HCEC 1CT (cell line): Measurements from ENCODE around the gene RNASE12.
A peak's percentile ranks its signal among the peaks of the same experiment; 100 is the strongest.
"Not testable (repeated sequence)": the region's sequence is repeated elsewhere in the genome, so short reads cannot be mapped to it uniquely, and the experiment has no call there.

Experiments
- DNase-seq: peaks from one replicate; pipeline ENCODE4 v3.0.0-alpha.2; 2017

The RNASE12 gene

DNA sequence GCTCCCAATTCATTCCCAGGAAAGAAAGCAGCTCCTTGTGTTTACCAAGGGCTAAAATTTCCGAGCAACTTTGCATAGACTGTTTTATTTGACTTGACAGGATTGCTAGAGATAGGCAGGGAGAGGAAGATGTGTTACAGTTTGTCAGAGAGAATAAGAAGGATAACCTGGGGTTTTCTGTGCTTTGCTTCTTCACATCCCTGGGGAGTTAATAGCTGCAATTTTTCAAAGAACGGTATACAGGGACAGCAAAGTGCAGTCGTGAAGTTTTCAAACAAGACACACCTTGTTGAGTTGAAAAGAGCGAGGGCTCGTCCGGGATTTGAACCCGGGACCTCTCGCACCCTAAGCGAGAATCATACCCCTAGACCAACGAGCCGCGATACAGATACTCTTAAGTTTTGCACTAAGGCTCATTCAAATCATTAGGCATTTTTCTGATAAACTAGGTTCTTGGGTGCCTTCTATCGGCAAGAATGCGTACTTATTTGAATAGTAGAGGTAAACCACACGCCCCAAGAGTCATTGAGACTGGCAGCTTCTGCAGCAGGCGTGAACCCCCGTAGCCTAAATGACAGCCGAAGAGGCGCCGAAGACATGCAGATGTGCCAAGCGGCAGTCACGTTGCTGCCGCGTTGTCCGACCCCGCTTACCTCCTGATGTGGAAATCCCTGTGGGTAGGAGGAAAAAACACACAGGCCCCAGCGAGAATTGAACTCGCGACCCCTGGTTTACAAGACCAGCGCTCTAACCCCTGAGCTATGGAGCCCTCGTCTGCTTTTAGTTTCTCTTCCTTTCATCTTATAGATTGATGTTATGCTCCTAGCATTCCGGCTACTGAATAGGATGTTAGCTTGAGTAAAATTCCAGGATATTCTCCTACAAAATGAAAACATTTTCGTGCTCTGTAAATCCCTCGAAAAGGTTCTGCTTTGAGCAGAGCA is 22.2 kb upstream of the RNASE12 start:
- DNase-seq = peak; percentile 99

DNA sequence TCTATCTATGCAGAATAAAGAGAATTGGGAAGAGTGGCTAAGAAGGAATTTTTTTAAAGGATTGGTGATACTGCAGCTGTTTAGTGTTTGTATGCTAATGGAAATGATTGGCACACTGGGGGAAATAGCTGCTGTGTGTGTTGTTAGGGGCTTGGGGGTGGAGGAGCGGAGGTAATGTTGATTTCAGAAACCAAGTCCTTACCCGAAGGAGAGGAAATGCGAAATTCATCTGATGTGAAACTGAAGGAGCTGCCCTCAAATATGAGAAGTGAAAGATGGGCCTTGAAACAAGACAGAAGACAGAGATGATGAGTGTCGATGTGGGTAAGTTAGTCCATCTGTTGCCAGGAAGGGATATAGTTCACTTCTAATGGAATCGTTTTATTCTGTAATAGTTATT is 21.2 kb upstream of the RNASE12 start:
- no peak for DNase-seq

DNA sequence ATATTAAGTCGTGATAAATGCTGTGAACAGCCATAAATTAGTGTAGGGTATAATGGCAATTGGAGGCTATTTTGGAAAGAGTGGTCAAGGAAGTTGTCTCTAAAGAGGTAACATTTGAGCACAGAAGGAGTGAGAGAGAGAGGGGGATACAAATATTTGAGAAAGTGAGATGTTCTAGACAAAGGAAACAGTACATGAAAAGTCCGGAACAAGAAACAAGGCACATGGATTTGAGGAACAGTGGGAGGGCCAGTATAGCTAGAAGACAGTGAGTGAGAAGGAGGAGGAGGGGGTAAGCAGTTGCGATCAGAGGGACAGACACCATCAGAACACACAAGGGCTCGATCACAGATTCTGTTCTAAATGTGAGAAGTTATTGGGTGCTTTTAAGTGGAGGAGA is 20.1 kb upstream of the RNASE12 start:
- no peak for DNase-seq

DNA sequence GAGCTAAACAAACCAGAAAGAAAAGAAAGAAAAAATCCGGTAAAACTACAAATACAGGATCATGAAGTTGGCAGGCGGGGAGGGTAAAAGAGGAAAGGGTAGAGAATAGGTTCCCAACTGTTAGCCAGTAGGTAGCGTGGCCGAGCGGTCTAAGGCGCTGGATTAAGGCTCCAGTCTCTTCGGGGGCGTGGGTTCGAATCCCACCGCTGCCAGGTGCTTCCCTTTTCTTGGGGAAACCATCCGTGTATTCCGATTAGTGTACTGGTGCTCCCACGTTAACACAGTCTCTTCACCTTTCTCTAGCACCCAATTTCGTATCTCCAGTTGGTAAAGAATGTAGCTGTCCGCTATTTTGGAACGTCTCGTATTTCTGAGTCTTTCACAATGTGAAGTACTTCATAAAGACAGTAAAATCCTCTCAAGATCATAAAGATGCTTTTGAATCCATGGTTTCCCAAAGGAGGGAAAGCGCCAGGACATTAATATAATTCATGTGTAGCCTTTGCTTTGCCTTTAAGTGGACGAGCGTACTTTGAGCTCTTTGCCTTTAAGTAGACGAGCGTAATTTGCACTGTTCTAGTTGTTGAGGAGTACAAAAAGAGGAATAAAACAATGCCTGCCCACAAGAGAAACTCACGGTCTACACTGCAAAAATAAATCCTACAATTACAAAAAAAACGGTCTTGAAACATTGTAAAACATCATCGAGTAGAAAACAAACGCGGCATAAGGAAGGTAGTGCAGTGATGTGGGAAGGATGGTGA is 19.0 kb upstream of the RNASE12 start:
- DNase-seq = peak; percentile 80

DNA sequence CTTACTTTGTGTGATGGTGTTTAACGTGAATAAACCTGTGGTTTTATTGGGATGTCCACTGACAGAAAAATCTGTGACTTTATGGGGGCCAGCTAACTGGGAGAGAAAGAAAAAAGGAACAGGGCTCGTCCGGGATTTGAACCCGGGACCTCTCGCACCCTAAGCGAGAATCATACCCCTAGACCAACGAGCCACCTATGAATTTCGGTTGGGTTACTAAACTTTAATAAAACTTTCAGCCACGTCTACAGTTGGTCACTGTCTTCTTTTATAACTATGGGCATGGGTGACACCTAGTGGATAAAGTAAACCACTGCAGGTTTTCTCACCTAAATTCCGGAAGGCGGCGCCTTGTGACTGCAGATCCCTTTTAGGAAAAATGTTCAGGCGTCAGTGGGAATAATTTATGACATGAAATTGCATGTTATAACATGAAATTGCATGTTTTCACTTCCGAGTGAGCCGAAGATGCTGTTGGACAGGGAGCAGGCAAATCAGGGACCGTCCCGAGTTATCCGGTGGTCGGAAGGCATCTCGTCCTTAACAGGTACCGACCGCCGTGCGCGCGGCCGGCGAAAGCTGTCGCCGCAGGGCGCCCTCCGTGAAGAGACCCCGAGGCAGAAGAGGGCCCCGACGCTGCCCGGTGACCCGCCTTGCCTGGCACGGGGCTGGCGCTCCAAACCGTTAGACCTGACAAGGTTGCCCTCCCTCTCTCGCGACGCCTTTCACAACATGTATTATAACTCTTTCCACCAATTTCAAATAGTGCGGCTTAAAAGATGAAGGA is 18.2 kb upstream of the RNASE12 start:
- peak; percentile 84 for DNase-seq

DNA sequence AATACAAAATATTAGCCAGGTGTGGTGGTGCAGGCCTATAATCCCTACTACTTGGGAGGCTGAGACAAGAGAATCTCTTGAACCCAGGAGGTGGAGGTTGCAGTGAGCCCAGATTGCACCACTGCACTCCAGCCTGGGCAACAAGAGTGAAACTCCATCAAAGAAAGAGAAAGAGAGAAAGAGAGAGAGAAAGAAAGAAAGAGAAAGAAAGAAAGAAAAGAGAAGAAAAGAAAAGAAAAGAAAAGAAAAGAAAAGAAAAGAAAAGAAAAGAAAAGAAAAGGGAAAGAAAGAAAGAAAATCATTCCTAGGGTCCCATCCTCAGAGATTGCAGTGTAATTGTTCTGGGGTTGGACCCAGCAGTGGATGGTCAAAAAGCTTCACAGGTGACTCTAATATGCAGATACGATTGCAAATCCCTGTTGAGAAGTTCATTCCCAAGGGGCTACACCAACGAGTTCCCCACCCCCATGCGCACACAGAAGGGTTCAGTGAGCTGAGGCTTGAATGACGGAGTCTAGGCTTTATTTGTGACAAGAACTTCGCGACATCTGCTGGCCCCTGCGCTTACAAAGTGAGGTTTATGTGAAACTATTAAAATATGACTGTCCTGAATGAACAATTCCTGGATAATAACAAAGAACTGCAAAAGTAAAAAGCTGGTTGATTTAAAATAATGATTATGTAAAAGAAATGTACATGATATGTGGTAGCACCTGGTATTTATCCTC is 17.4 kb upstream of the RNASE12 start:
- no peak for DNase-seq

DNA sequence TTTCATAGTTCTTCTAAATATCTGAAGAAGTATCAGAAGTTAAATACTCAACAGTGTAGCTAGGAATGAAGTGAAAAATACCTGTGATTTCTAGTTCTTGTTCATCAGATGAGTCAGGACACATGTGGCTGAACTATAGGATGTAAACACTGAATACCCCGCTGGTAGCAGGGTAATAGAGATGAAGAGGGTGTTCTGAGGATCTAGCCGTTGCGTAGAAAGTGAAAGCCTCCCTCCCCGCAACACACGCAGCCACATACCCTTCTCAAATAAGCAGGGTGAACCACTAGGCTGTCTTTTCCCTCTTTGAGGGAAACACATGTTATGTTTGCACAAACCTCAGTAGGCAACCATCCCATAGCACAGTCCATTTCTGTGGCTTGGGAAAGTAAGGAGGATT is 16.4 kb upstream of the RNASE12 start:
- no peak for DNase-seq

DNA sequence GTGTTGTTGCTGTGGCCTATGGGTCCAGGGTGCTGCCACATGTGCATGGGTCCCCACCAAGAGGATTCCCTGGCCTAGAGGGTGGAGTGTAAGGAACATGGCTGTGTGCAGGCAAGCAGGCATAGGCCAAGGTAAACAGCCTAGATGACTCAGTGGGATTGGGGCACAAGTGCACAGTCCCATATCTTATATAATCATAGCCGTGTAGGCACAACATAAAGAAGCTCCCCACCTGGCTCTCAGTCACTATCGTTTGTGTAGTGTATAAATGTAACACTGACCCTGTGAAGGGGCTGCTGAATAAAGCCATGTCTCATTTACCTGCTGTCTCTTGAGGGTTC is 15.7 kb upstream of the RNASE12 start:
- no peak for DNase-seq

DNA sequence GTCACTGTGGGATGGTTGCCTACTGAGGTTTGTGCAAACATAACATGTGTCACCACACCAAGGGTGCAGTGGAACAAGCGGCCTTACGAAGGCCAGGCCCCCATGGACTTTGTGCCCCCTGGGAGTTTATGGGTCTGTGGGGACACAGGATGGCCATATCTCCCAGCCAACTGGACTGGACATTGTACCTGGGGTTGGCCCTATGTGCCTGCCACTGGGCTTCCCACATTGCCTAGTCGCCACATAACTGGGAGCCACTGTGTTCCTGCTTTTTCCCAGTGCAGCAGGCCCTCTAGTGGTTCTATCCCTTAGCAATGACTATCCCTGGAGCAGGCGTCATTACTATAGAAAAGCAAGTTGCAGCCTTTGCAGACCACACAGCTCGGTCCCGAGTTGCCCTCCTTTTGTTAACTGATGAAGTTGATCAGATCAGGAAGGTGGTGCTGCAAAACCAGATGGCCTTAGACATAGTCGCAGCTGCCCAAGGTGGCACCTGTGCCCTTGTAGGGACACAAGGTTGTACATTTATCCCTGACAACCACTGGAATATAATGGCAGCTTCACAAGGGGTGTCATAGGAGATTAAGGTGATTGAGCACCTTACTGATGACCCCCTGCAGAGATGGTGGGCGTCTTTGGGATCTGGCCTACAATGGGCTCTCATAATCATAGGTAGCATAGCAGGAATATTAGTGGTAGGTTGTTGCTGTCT is 15.2 kb upstream of the RNASE12 start:
- peak; percentile 31 for DNase-seq

DNA sequence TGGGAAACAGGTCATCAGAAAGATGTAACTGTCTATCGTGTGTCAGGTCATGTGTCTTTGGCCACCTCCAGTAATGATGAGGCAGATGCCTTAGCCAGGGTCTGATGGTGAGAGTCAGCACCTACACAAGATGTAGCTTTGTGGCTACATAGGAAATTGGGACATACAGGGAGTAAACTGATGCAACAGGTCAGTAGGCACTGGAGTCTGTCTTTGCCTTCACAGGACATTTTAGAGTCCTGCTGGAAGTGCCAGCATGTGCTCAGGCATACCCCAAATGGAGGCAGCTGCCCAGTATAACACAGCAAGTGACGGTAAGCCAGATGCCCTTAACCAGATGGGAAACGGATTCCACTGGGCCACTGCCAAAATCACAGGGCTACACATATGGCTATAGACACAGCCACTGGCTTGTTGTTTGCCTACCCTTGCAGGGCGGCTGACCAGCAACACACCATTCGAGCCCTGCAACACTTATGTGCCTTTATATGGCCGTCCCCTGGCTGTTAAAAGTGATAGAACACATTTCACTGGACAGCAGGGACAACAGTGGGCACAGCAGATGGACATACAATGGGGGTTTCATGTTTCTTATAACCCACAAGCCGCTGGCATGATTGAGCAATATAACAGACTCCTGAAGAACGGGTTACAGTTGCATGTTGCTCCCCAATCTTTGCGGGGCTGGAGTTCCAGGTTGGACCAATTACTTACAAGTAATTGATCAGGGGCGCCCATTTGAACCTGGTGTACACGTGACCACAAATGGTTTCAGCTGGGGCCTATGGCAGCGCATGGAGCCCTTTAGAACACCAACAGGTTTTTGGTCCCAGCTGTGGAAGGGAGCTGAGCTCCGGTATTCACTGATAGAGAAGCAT is 12.9 kb upstream of the RNASE12 start:
- DNase-seq = no peak

DNA sequence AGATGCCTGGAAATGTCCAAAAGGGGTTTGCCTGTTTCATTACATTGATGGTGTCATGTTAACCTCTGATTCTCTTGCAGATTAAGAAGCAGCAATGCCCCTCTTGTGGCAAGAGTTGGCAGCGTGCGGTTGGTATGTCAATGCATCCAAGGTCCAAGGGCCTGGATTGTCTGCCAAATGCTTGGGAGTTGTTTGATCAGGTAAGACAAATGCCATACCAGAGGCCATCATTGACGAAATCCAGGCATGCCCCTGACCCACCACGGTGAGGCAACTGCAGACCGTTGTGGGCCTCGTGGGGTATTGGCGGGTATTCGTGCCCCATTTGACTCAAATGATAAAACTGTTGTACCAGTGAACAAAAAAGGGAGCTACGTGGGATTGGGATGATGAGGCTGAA is 11.4 kb upstream of the RNASE12 start:
- DNase-seq = no peak

DNA sequence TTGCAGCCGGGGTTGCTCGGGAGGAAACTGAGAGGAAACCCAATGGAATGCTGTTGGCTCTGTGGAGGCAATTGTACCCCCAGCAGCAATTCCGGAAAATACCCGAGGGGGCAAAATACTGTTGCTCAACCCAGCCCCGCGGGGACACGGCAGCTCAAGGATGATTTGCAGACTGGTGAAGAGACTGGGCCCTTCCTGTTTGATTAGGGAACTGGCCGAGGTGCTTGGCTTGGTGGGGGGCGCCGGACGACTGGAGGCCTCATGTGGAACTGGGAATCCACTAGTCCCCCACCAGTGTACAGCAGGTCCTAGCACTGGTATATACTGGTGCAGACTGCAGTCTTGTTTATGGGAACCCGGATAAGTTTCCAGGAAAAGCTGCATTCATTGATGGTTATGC is 10.3 kb upstream of the RNASE12 start:
- DNase-seq = no peak

DNA sequence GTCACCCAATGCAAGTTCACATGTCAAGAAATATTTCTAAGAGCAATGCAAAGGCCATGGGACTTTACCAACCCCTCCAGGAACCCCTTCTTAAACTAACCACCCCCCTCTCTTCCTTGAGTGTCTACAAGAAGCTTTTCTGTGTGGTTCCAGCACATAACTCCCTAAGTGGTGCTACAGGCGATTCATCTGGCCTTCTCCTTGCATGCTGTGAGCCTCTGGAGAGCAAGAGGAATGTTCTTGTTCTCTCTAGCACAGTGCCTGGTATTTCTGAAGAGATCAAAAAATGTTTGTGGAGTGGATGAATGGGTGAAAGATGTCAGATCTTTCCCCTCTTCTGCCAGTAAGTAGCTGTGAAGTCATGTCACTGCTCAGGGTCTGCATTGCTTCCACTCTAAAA is 5.9 kb upstream of the RNASE12 start:
- DNase-seq = no peak

DNA sequence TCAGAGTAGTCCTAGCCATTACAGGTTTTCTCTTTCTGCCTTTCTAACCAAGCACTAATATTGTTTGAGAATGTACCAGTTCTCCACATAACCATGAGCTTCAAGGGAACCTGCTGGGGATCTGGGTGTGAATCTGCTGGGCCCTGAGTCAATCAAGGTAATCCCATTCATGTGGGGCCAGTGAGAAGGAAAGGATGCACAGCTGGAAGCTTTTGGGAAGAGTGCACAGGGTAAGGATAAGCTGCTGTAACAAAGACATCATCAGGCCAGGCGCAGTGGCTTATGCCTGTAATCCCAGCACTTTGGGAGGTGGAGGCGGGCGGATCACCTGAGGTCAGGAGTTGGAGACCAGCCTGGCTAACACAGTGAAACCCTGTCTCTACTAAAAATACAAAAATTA is 4.5 kb upstream of the RNASE12 start:
- DNase-seq = not testable (repeated sequence)

DNA sequence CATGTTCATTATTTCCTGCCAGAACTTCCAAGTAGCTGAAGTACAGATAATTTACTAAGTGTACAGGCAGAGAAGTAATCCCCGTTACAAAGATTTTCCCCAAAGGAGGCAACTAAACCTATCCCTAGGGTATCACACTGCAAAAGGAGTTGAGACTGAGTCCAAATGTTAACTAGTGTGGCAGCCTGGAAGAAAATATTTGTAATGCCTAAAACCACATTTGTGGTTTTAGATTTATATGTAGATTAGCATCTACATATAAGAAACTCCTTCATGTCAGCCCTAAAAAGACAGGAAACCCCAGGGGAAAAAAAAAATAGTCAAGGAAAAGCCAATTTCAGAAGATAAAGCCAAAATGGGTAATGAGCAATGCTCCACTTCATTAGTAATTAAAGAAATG is 1.4 kb upstream of the RNASE12 start:
- no peak for DNase-seq

DNA sequence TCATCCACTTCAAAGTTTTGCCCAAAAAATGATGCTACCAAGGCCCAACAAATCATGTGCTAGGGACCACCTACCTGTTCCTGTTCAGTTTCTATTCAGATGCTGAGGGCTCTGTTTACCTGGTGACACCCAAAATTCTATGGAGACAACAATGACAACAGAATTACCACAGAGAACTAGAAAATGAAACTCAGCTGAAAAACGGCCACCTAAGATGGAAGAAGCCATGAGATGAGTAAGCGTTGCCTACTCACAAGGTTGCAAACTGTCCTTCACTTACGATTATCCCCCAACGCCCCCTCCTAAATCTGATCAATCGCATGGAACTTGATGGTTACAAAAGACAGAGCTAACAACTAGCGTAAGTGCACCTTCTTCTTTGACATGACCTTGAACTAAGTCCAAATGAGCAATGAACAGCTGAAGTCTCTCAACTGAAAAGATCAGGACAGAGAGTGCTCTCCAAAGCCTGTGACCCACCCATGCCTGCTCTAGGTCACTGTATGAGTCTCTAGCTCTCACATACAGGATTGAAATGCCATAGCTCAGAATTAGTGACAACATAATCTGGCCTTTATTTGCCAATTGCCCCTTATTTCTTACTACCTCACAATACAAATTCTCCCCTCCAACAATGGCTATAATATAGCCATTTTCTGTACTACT is 3.6 kb downstream of the RNASE12 start, which contains the start of gene RNASE11:
RNASE11 (minus strand) TSS at position 513 of the 666 bp plus-strand sequence.
- DNase-seq = no peak

DNA sequence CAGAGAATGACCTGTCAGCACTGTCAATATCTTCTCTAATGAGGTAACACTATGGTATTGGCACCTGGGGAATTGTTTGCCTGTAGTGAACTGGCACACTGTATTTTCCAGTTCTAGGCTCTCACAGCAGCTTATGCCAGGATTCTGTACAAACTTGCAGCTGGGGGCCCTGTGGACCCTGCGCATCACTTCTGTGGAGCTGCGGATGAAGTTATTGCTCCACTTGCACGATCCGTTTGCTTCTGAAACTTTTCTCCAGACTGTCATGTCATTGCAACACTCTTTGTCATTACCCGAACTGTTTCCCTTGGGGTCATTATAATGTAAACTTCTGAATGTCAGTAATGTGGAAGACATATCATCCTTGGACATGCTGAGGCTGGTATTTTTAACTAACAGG is 7.3 kb downstream of the RNASE12 start:
- DNase-seq = no peak

DNA sequence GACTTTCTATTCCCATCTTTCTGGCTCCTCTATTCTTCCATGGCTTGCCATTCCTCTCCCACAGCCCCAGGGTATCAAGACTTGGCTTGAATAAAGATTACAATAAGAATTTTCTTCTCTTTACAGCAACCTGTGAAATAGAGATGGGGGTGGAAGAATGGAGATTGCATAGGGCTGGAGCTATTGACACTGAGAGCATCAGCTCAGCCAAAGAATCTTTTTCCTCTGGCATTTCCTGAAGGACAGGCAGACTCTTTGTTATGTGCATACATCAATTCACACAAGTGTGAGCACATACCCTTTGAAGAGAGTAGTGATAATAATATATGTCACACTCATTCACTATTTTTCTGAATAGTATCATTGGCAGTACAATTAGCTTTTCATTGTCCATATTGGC is 8.0 kb downstream of the RNASE12 start:
- no peak for DNase-seq

DNA sequence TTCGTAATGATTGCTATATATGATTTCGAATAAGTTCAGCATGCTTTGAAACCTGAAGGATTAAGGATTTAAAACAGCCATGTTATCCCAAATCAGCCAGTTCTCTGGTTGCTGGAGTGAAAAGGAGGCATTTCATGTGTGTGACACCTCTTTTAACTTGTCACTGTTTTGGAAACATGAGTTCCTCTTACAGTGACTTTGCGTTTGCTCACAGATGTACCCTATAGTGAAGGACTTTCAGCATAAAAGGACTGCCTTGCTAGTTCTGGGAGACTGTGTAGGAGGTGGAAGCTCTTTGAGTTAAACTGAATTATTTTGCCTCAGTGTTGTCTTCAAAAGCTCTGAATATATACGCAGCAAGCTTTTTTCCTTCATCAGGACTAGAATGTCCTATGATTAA is 10.9 kb downstream of the RNASE12 start:
- DNase-seq = no peak

DNA sequence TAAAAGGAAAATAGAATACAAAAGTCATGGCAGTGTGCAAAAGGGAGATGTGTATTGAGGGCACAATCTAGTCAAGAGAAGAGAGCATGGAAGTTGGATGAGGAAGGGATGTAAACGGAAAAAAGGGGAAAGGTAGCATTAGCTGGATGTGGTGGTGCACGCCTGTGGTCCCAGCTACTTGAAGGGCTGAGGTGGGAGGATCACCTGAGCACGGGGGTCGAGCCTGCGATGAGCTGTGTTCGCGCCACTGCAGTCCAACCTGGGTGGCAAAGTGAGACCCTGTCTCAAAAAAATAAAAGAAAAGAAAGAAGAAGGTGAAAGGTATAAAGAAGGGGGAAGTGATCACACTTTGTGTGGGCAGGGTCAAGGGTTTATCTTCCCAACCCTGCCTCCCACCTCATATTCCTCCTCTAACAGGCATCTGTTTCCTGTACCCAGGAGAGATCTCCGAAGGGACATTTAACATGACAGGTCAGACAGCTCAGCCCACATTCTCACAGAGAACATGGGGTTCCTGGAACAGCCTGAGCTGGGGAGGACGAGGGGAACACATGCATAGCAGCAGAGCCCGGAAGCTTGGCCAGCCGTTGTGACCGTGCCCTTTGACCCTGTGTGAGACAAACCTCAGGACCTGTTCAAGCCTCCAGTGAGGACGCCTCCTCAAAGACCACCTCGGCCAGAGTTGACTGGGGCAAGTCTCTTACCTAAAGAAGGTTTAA is 12.2 kb downstream of the RNASE12 start:
- DNase-seq = no peak
